ENCODE data around the gene PRMT7. TPM values are rescaled to one million over a fixed set of nuclear protein-coding genes. Genes with fewer than 3 reads are reported as not detected.

Gene PRMT7
- total and polyA plus RNA-seq, 2 donors (not counting 1 experiment from before 2014, with no cell fraction given) = 76.9 to 80.4 TPM

DNA sequence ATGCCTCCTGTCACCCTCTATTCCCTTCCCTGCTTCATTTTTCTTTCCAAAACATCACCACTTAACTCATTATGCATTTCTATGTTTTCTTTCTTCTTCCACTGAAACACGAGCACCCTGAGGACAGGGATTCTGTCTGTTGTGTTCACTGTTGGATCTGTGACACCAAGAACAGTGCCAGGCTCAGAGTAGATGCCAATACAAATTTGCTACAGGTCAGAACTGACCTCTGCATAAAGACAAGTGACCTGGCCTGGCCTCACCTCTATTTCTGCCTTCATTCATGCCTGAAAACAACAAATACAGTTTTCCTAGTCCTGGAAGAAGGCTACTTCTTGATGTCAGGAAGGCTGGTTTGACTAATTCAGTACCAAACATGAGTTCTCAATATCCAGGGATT, 92.4 kb downstream of the PRMT7 start:
- no peaks in the 10 kb centered on the region for H3K9me3 Mint-ChIP-seq (ENCODE audit: insufficient read depth)
- H3K9me3 ChIP-seq (ENCODE audit: control extremely low read depth in 1 of 3, control insufficient read depth in 2 of 3, insufficient read depth in 1 of 3, low read length in 2 of 3) = no peaks in the 10 kb centered on the region
- ATAC-seq (ENCODE audit: low read depth) = no peak
- H3K27me3 Mint-ChIP-seq = peaks cover 4% of the 10 kb centered on the region
- ChIA-PET CTCF (no interaction called here), POLR2A (no interaction called here)
- no peak overlapping the region for H3K4me2 ChIP-seq (replicated peaks; ENCODE audit: low read depth, low read length, poor library complexity, severe bottlenecking)
- no peaks in the 10 kb centered on the region for H4K20me1 ChIP-seq (ENCODE audit: control insufficient read depth, insufficient read depth, low read length, poor library complexity, severe bottlenecking)
- H3K27me3 ChIP-seq (replicated peaks in 1 of 4; ENCODE audit: control extremely low read depth in 1 of 4, control insufficient read depth in 3 of 4, insufficient read depth in 4 of 4, low read length in 3 of 4) = peaks cover 0 to 3% (median 0%) of the 10 kb centered on the region in 4 experiments
- no peaks in the 10 kb centered on the region for H3K79me2 ChIP-seq (ENCODE audit: control insufficient read depth, insufficient read depth, low read length)
- H3K36me3 ChIP-seq (replicated peaks in 1 of 2; ENCODE audit: control extremely low read depth in 1 of 2, control insufficient read depth in 1 of 2, extremely low read depth in 1 of 2, insufficient read depth in 2 of 2, low read length in 1 of 2) = no peaks in the 10 kb centered on the region
- TF ChIP-seq EZH2 (IDR thresholded peaks at IDR 0.05; ENCODE audit: borderline replicate concordance, insufficient read depth, low read depth, low read length, poor library complexity, severe bottlenecking) = no peak
- TF ChIP-seq, protein P1, sequence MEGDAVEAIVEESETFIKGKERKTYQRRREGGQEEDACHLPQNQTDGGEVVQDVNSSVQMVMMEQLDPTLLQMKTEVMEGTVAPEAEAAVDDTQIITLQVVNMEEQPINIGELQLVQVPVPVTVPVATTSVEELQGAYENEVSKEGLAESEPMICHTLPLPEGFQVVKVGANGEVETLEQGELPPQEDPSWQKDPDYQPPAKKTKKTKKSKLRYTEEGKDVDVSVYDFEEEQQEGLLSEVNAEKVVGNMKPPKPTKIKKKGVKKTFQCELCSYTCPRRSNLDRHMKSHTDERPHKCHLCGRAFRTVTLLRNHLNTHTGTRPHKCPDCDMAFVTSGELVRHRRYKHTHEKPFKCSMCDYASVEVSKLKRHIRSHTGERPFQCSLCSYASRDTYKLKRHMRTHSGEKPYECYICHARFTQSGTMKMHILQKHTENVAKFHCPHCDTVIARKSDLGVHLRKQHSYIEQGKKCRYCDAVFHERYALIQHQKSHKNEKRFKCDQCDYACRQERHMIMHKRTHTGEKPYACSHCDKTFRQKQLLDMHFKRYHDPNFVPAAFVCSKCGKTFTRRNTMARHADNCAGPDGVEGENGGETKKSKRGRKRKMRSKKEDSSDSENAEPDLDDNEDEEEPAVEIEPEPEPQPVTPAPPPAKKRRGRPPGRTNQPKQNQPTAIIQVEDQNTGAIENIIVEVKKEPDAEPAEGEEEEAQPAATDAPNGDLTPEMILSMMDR (IDR thresholded peaks at IDR 0.05) = no peak
- DNase-seq = no peak
- H3K4me3 ChIP-seq (ENCODE audit: control extremely low read depth in 1 of 5, extremely low read depth in 1 of 5, insufficient read depth in 1 of 5, low read depth in 2 of 5, low read length in 4 of 5) = no peak overlapping the region
- 89% methylated on average over 1 of the region's 1 CpG for WGBS (ENCODE audit: insufficient coverage)
- H3K27ac Mint-ChIP-seq = no peak overlapping the region
- H3K4me1 ChIP-seq (ENCODE audit: control insufficient read depth in 2 of 2, insufficient read depth in 2 of 2, low read length in 2 of 2) = no peaks in the 10 kb centered on the region
- no peak overlapping the region for H3K4me3 Mint-ChIP-seq
- H3K9ac ChIP-seq (ENCODE audit: low read length) = no peak overlapping the region
- intact Hi-C loops (cut with micrococcal nuclease) = no loop called here
- no peaks in the 10 kb centered on the region for H3K4me1 Mint-ChIP-seq
- H3K27ac ChIP-seq (ENCODE audit: low read length in 2 of 2) = no peak overlapping the region
- no peak overlapping the region for H2AFZ ChIP-seq (ENCODE audit: insufficient read depth, low read depth, low read length, poor library complexity, severe bottlenecking)

DNA sequence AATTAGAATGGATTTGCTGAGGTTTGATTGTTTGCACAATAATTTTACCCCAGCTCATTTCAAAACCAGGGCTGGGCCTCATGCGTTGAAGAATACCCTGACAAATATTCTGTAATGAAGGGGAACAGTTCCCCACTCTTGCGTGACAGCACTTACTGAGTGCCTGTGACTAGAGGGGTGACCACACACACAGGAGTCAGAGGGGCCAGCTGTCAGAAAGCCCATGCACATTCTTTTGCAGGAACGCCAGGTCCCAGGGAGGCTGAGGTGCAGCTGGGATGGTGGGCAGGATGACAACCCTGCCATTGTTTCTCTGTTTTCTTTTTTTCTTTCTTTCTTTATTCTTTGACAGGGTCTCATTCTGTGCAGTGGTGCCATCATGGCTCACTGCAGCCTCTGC, 92.9 kb downstream of the PRMT7 start:
- no peak overlapping the region for H3K27ac Mint-ChIP-seq
- Histone ChIP-seq H2AFZ (ENCODE audit: insufficient read depth, low read depth, low read length, poor library complexity, severe bottlenecking) (no peak overlapping the region), H3K4me2 (replicated peaks; ENCODE audit: low read depth, low read length, poor library complexity, severe bottlenecking) (no peak overlapping the region), H4K20me1 (ENCODE audit: control insufficient read depth, insufficient read depth, low read length, poor library complexity, severe bottlenecking) (no peaks in the 10 kb centered on the region), H3K79me2 (ENCODE audit: control insufficient read depth, insufficient read depth, low read length) (no peaks in the 10 kb centered on the region), H3K9ac (ENCODE audit: low read length) (no peak overlapping the region), H3K27me3 (replicated peaks in 1 of 4; ENCODE audit: control extremely low read depth in 1 of 4, control insufficient read depth in 3 of 4, insufficient read depth in 4 of 4, low read length in 3 of 4) (peaks cover 0 to 3% (median 0%) of the 10 kb centered on the region in 4 experiments), H3K4me1 (ENCODE audit: control insufficient read depth in 2 of 2, insufficient read depth in 2 of 2, low read length in 2 of 2) (no peaks in the 10 kb centered on the region), H3K36me3 (replicated peaks in 1 of 2; ENCODE audit: control extremely low read depth in 1 of 2, control insufficient read depth in 1 of 2, extremely low read depth in 1 of 2, insufficient read depth in 2 of 2, low read length in 1 of 2) (no peaks in the 10 kb centered on the region), H3K27ac (ENCODE audit: low read length in 2 of 2) (no peak overlapping the region), H3K4me3 (ENCODE audit: control extremely low read depth in 1 of 5, extremely low read depth in 1 of 5, insufficient read depth in 1 of 5, low read depth in 2 of 5, low read length in 4 of 5) (no peak overlapping the region), H3K9me3 (ENCODE audit: control extremely low read depth in 1 of 3, control insufficient read depth in 2 of 3, insufficient read depth in 1 of 3, low read length in 2 of 3) (no peaks in the 10 kb centered on the region)
- CTCF ChIA-PET = interaction anchor here (0.6 kb wide), 1 partner anchor 107 kb away, joined by 3 read pairs; no protein-coding TSS in a partner anchor
- H3K4me3 Mint-ChIP-seq = no peak overlapping the region
- no peaks in the 10 kb centered on the region for H3K9me3 Mint-ChIP-seq (ENCODE audit: insufficient read depth)
- POLR2A ChIA-PET = no interaction called here
- ATAC-seq (ENCODE audit: low read depth) (no peak), DNase-seq (no peak)
- H3K4me1 Mint-ChIP-seq = no peaks in the 10 kb centered on the region
- TF ChIP-seq, protein P1 (IDR thresholded peaks at IDR 0.05) = no peak
- TF ChIP-seq EZH2 (IDR thresholded peaks at IDR 0.05; ENCODE audit: borderline replicate concordance, insufficient read depth, low read depth, low read length, poor library complexity, severe bottlenecking) = no peak
- intact Hi-C loops (cut with micrococcal nuclease) = no loop called here
- peaks cover 4% of the 10 kb centered on the region for H3K27me3 Mint-ChIP-seq
- WGBS (ENCODE audit: insufficient coverage) = 94% methylated on average over 3 of the region's 3 CpGs
